HG03064 (cell line): Measurements from ENCODE around the gene RGS3.
A peak's percentile ranks its signal among the peaks of the same experiment; 100 is the strongest.

Experiments
- ATAC-seq: cut with Tn5 transposase; IDR thresholded peaks from one replicate; pipeline ENCODE4 v1.9.1; 2021; ENCODE audit warnings: low read depth; ENCODE audit not compliant: unreplicated experiment

RGS3 gene

GRCh38 chr9:113509463-113509862, 45.9 kb downstream of the RGS3 start:
- no peak for ATAC-seq

GRCh38 chr9:113511047-113511521, 47.6 kb downstream of the RGS3 start:
- ATAC-seq, result no peak

GRCh38 chr9:113511856-113512761, 48.6 kb downstream of the RGS3 start:
- peak; percentile 43 for ATAC-seq

GRCh38 chr9:113513111-113513510, 49.6 kb downstream of the RGS3 start:
- no peak for ATAC-seq

- no peak for ATAC-seq
Measured at GRCh38 chr9:113513536-113513935, 50.0 kb downstream of the RGS3 start.

- ATAC-seq, result no peak
Measured at GRCh38 chr9:113514061-113514460, 50.5 kb downstream of the RGS3 start.

- ATAC-seq, result no peak
Measured at GRCh38 chr9:113514748-113515147, 51.2 kb downstream of the RGS3 start.

GRCh38 chr9:113515862-113516261, 52.3 kb downstream of the RGS3 start:
- no peak for ATAC-seq

GRCh38 chr9:113516840-113517577, 53.5 kb downstream of the RGS3 start:
- ATAC-seq, result peak; percentile 92

GRCh38 chr9:113519426-113520108, 56.0 kb downstream of the RGS3 start:
- no peak for ATAC-seq

- no peak for ATAC-seq
Measured at GRCh38 chr9:113520109-113520642, 56.6 kb downstream of the RGS3 start.

- no peak for ATAC-seq
Measured at GRCh38 chr9:113521693-113522255, 58.2 kb downstream of the RGS3 start.

- no peak for ATAC-seq
Measured at GRCh38 chr9:113522419-113522818, 58.9 kb downstream of the RGS3 start.

GRCh38 chr9:113522858-113523257, 59.3 kb downstream of the RGS3 start:
- ATAC-seq, result no peak

GRCh38 chr9:113523421-113524141, 60.1 kb downstream of the RGS3 start:
- ATAC-seq, result peak; percentile 72

GRCh38 chr9:113524468-113524867, 60.9 kb downstream of the RGS3 start:
- no peak for ATAC-seq

- no peak for ATAC-seq
Measured at GRCh38 chr9:113525205-113525604, 61.7 kb downstream of the RGS3 start.

GRCh38 chr9:113525831-113526230, 62.3 kb downstream of the RGS3 start:
- ATAC-seq, result no peak

GRCh38 chr9:113526231-113526746, 62.8 kb downstream of the RGS3 start:
- no peak for ATAC-seq

- no peak for ATAC-seq
Measured at GRCh38 chr9:113526841-113527240, 63.3 kb downstream of the RGS3 start.
